Hepatocyte (in vitro differentiated cells): Measurements from ENCODE around the gene PTBP3. TPM values are rescaled to one million over a fixed set of nuclear protein-coding genes. Genes with fewer than 3 reads are reported as not detected.

Source experiments
- DNase-seq: peaks from one replicate; pipeline ENCODE4 v3.0.0-alpha.2; 2016; ENCODE audit warnings: low spot score
- H2AFZ ChIP-seq: fragments of 200-600 bp; sonication (generic); 2 replicates; pipeline ENCODE4 v1.6.0; 2016; ENCODE audit warnings: antibody characterized with exemption, mild to moderate bottlenecking
- H3K27ac ChIP-seq: fragments of 200-600 bp; sonication (generic); 2 replicates; pipeline ENCODE4 v1.5.1; 2016; ENCODE audit warnings: mild to moderate bottlenecking
- H3K27me3 ChIP-seq: fragments of 200-600 bp; sonication (generic); 2 replicates; pipeline ENCODE4 v1.6.1; 2016
- H3K36me3 ChIP-seq: fragments of 200-600 bp; sonication (generic); replicated peaks from 2 replicates; pipeline ENCODE4 v1.5.1; 2016; ENCODE audit warnings: low read depth; ENCODE audit not compliant: insufficient read depth
- H3K4me1 ChIP-seq: fragments of 200-600 bp; sonication (generic); 2 replicates; pipeline ENCODE4 v1.5.1; 2016; ENCODE audit warnings: mild to moderate bottlenecking, moderate library complexity; ENCODE audit not compliant: insufficient read depth
- H3K4me2 ChIP-seq: fragments of 200-600 bp; sonication (generic); 2 replicates; pipeline ENCODE4 v1.6.0; 2016
- H3K4me3 ChIP-seq: fragments of 200-600 bp; sonication (generic); 2 replicates; pipeline ENCODE4 v1.5.1; 2016; ENCODE audit warnings: mild to moderate bottlenecking
- H3K79me2 ChIP-seq: fragments of 200-600 bp; sonication (generic); 2 replicates; pipeline ENCODE4 v1.6.0; 2017; ENCODE audit warnings: mild to moderate bottlenecking
- H3K9me2 ChIP-seq: fragments of 200-600 bp; sonication (generic); replicated peaks from 2 replicates; pipeline ENCODE4 v1.6.0; 2017; ENCODE audit warnings: mild to moderate bottlenecking; ENCODE audit not compliant: insufficient read depth
- H3K9me3 ChIP-seq: fragments of 200-600 bp; sonication (generic); 2 replicates; pipeline ENCODE4 v1.5.1; 2016; ENCODE audit warnings: low read depth, mild to moderate bottlenecking
- H4K20me1 ChIP-seq: fragments of 200-600 bp; sonication (generic); 2 replicates; pipeline ENCODE4 v1.6.0; 2016; ENCODE audit warnings: mild to moderate bottlenecking; ENCODE audit not compliant: insufficient read depth, poor library complexity, severe bottlenecking
- CTCF ChIP-seq: fragments of 200-600 bp; sonication (generic); IDR thresholded peaks from 2 replicates; pipeline ENCODE4 v1.5.1; 2016; ENCODE audit warnings: antibody characterized with exemption, mild to moderate bottlenecking; ENCODE audit not compliant: poor library complexity
- EZH2 ChIP-seq: fragments of 200-600 bp; sonication (generic); IDR thresholded peaks from 2 replicates; pipeline ENCODE4 v1.6.1; 2016; ENCODE audit warnings: antibody characterized with exemption, mild to moderate bottlenecking, borderline replicate concordance
- EZH2phosphoT487 ChIP-seq: fragments of 200-600 bp; sonication (generic); IDR thresholded peaks from one replicate; pipeline ENCODE4 v1.6.1; 2018; ENCODE audit warnings: antibody characterized with exemption, mild to moderate bottlenecking, low read depth, moderate library complexity; ENCODE audit not compliant: unreplicated experiment, severe bottlenecking
- WGBS: methylation state at CpG from one replicate; pipeline ENCODE4 v1.1.6; 2016; ENCODE audit warnings: low lambda C conversion rate; ENCODE audit errors: missing lambda C conversion rate; 5-methylcytosine and 5-hydroxymethylcytosine counted together
- polyA plus RNA-seq: library from polyadenylated mRNA; unstranded; fragments of >200 nt; fragmentation: Nextera tagmentation; extraction: Ambion mirVana; gene quantifications from 2 replicates; pipeline ENCODE4 v1.2.1, GENCODE V29; 2016
- total RNA-seq: library from RNA; depleted of rRNA; stranded (reverse); fragments of >200 nt; gene quantifications from 2 replicates; pipeline ENCODE4 v1.2.3, GENCODE V29; 2014

PTBP3 gene
- total and polyA plus RNA-seq, 2 experiments from 2014 or later, result 13.7 to 57.7 TPM

- Histone ChIP-seq H4K20me1 (no peaks in the 10 kb centered on the region), H3K9me2 (no peaks in the 10 kb centered on the region), H3K4me1 (no peaks in the 10 kb centered on the region), H3K79me2 (peaks cover 3% of the 10 kb centered on the region), H3K4me2 (no peak overlapping the region), H3K9me3 (no peaks in the 10 kb centered on the region), H3K27me3 (no peaks in the 10 kb centered on the region), H3K4me3 (no peak overlapping the region), H3K27ac (no peak overlapping the region), H3K36me3 (no peaks in the 10 kb centered on the region), H2AFZ (no peak overlapping the region)
- no peak for TF ChIP-seq EZH2phosphoT487
- no peak for TF ChIP-seq CTCF
- TF ChIP-seq EZH2, result no peak
- no peak for DNase-seq
- WGBS, result 100% methylated on average over 1 of the region's 2 CpGs
These were observed 93.7 kb downstream of the PTBP3 start for GRCh38 chr9:112239708-112240107.

- H3K79me2 ChIP-seq, result peaks cover 3% of the 10 kb centered on the region
- 72% methylated on average over 3 of the region's 3 CpGs for WGBS
These were observed 94.1 kb downstream of the PTBP3 start for GRCh38 chr9:112239284-112239683.

GRCh38 chr9:112234779-112235178 lies 98.6 kb downstream of the PTBP3 start:
- Histone ChIP-seq H3K79me2 (no peaks in the 10 kb centered on the region), H2AFZ (no peak overlapping the region), H3K9me2 (no peaks in the 10 kb centered on the region), H3K36me3 (no peaks in the 10 kb centered on the region), H3K27ac (no peak overlapping the region), H3K4me2 (no peak overlapping the region), H3K4me3 (no peak overlapping the region), H3K9me3 (no peaks in the 10 kb centered on the region), H3K4me1 (peaks cover 6% of the 10 kb centered on the region), H3K27me3 (no peaks in the 10 kb centered on the region), H4K20me1 (no peaks in the 10 kb centered on the region)
- no peak for DNase-seq
- 77% methylated on average over 4 of the region's 4 CpGs for WGBS
- TF ChIP-seq EZH2phosphoT487, result no peak
- TF ChIP-seq EZH2, result no peak
- TF ChIP-seq CTCF, result no peak

More at GRCh38 chr9:112239284-112239683, 94.1 kb downstream of the PTBP3 start:
- Histone ChIP-seq H3K9me3 (no peaks in the 10 kb centered on the region), H4K20me1 (no peaks in the 10 kb centered on the region), H3K27ac (no peak overlapping the region), H3K4me1 (peaks cover 2% of the 10 kb centered on the region), H3K4me2 (no peak overlapping the region), H3K36me3 (no peaks in the 10 kb centered on the region), H3K4me3 (no peak overlapping the region), H3K9me2 (no peaks in the 10 kb centered on the region), H3K27me3 (no peaks in the 10 kb centered on the region), H2AFZ (no peak overlapping the region)
- TF ChIP-seq EZH2phosphoT487 (no peak), EZH2 (no peak)
- DNase-seq, result no peak

- peak; percentile 6 for DNase-seq
- no peak overlapping the region for H3K4me3 ChIP-seq
- H3K36me3 ChIP-seq, result no peaks in the 10 kb centered on the region
- no peaks in the 10 kb centered on the region for H3K27me3 ChIP-seq
- WGBS, result 93% methylated on average over 1 of the region's 1 CpG
- peak overlapping the region; percentile 48 for H3K27ac ChIP-seq
- no peaks in the 10 kb centered on the region for H3K79me2 ChIP-seq
- H3K9me2 ChIP-seq, result no peaks in the 10 kb centered on the region
- no peaks in the 10 kb centered on the region for H3K9me3 ChIP-seq
- H2AFZ ChIP-seq, result no peak overlapping the region
- H3K4me2 ChIP-seq, result no peak overlapping the region
- H4K20me1 ChIP-seq, result no peaks in the 10 kb centered on the region
- peaks cover 6% of the 10 kb centered on the region for H3K4me1 ChIP-seq
- TF ChIP-seq CTCF (no peak), EZH2 (no peak), EZH2phosphoT487 (no peak)
These were observed 99.7 kb downstream of the PTBP3 start for GRCh38 chr9:112233769-112234168.
